ENCODE measurements around the gene TSPAN7. TPM values are rescaled to one million over a fixed set of nuclear protein-coding genes. Genes with fewer than 3 reads are reported as not detected.

The TSPAN7 gene
- total and polyA plus RNA-seq, 2 of the 4 experiments (the other 2 are of a cell fraction): not detected

GRCh38 chrX:38704146-38704882 lies 143.0 kb downstream of the TSPAN7 start:
- TF ChIP-seq MAFK (IDR thresholded peaks at IDR 0.05; ENCODE audit: low read depth, low read length) (no peak), MXI1 (IDR thresholded peaks at IDR 0.05; ENCODE audit: borderline replicate concordance, low read depth, low read length) (no peak), ELK1 (IDR thresholded peaks at IDR 0.05; ENCODE audit: borderline replicate concordance, low read depth, low read length) (no peak), RFX5 (IDR thresholded peaks at IDR 0.05; ENCODE audit: low read depth, low read length) (no peak), RCOR1 (IDR thresholded peaks at IDR 0.05; ENCODE audit: insufficient replicate concordance, low read length) (no peak), USF2 (IDR thresholded peaks at IDR 0.05; ENCODE audit: low read depth, low read length) (no peak), RAD21 (IDR thresholded peaks at IDR 0.05; ENCODE audit: low read length) (no peak), CEBPB (IDR thresholded peaks at IDR 0.05; ENCODE audit: low read depth, low read length) (no peak), MAZ (IDR thresholded peaks at IDR 0.05; ENCODE audit: borderline replicate concordance, low read depth, low read length) (no peak)
- Histone ChIP-seq H3K4me3 (ENCODE audit: insufficient read depth, low read depth, low read length) (no peak overlapping the region), H4K5ac (ENCODE audit: low read depth, low read length) (no peak overlapping the region), H4K91ac (ENCODE audit: insufficient read depth, low read depth, low read length) (no peak overlapping the region), H3K79me1 (ENCODE audit: low read depth in 1 of 2, low read length in 2 of 2) (no peaks in the 10 kb centered on the region), H2BK15ac (ENCODE audit: low read depth, low read length) (no peak overlapping the region), H3K27me3 (ENCODE audit: control insufficient read depth, insufficient read depth, low read length) (no peaks in the 10 kb centered on the region; the same call in 1 of the 2 replicates), H2AFZ (replicated peaks; ENCODE audit: low read length, poor library complexity) (no peak overlapping the region), H3K4me2 (ENCODE audit: low read depth, low read length) (no peak overlapping the region), H2BK20ac (ENCODE audit: low read depth, low read length) (no peak overlapping the region), H3K36me3 (ENCODE audit: control insufficient read depth, insufficient read depth, low read length) (no peaks in the 10 kb centered on the region), H4K20me1 (ENCODE audit: insufficient read depth, low read length) (no peaks in the 10 kb centered on the region), H2AK5ac (ENCODE audit: low read depth, low read length) (no peak overlapping the region), H3K9ac (ENCODE audit: low read depth, low read length) (no peak overlapping the region), H3K4me1 (ENCODE audit: control insufficient read depth, insufficient read depth, low read length) (no peaks in the 10 kb centered on the region), H3K9me3 (ENCODE audit: control insufficient read depth, insufficient read depth, low read length) (no peaks in the 10 kb centered on the region), H3K23ac (ENCODE audit: low read depth, low read length) (no peak overlapping the region), H4K8ac (ENCODE audit: low read depth in 2 of 2, low read length in 2 of 2) (no peak overlapping the region), H3K27ac (ENCODE audit: insufficient read depth, low read length) (no peak overlapping the region), H2BK5ac (ENCODE audit: low read depth, low read length, poor library complexity, severe bottlenecking) (no peak overlapping the region), H3K18ac (ENCODE audit: low read depth, low read length) (no peak overlapping the region), H3K4ac (ENCODE audit: low read depth, low read length) (no peak overlapping the region), H2AK9ac (replicated peaks; ENCODE audit: low read depth, low read length, poor library complexity) (no peak overlapping the region), H2BK120ac (ENCODE audit: low read depth, low read length) (no peak overlapping the region), H3K14ac (replicated peaks; ENCODE audit: low read depth, low read length) (no peak overlapping the region), H3K9me1 (ENCODE audit: insufficient read depth, low read length) (no peaks in the 10 kb centered on the region), H3K56ac (ENCODE audit: extremely low read depth, insufficient read depth, low read length) (no peak overlapping the region)
- dilution Hi-C loops (cut with HindIII; ENCODE audit: low sequenced_read_pairs, unreplicated experiment) (no loop called here), in situ Hi-C loops (cut with MboI; ENCODE audit: low sequenced_read_pairs) (no loop called here), intact Hi-C loops (cut with micrococcal nuclease) (no loop called here)
- DNase-seq (no peak), ATAC-seq (ENCODE audit: low read depth) (no peak)
- no TSS peak for BruUV-seq (replicated peaks)
- POLR2A ChIA-PET (ENCODE audit: unreplicated experiment): no interaction called here
- WGBS, 2 experiments (ENCODE audit: extremely low coverage in 2 of 2, insufficient read length in 1 of 2): no CpG with 5 or more reads among the region's 2 CpGs
- CTCF ChIA-PET: no interaction called here

Data from IMR-90 (cell line).